Measurements from ENCODE around the gene SAMMSON. TPM values are rescaled to one million over a fixed set of nuclear protein-coding genes. Genes with fewer than 3 reads are reported as not detected.

The SAMMSON gene
- total RNA-seq, 1 experiment from 2014 or later: not detected

DNA sequence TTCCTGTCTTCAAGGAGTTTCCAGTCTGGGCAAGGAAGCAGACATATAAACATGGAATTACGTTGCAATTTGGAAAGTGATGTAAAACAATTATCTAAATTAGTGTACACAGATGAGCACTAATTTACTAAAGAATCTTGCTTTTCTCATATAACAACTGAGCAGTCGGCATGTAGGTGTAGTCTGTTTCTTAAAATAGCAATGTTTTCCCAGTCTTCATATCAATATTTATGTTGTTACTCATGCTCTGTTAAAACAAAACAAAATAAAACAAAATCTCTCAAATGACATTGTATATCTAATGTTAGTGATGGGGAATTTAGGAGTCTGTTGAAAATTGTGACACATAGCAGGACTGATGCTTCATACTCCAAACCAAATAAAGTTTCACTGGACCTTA is 75.6 kb downstream of the SAMMSON start:
- Mint-ChIP-seq H3K27me3 (ENCODE audit: insufficient read depth, unreplicated experiment) (peaks cover 96% of the 10 kb centered on the region), H3K36me3 (ENCODE audit: insufficient read depth, unreplicated experiment) (no peaks in the 10 kb centered on the region), H3K9me3 (ENCODE audit: unreplicated experiment) (no peaks in the 10 kb centered on the region), H3K4me1 (ENCODE audit: insufficient read depth, unreplicated experiment) (no peaks in the 10 kb centered on the region), H3K27ac (ENCODE audit: low read depth, unreplicated experiment) (no peak overlapping the region), H3K4me3 (ENCODE audit: unreplicated experiment) (no peak overlapping the region)
- no peak for DNase-seq (ENCODE audit: unreplicated experiment)
- TF ChIP-seq, protein P1, sequence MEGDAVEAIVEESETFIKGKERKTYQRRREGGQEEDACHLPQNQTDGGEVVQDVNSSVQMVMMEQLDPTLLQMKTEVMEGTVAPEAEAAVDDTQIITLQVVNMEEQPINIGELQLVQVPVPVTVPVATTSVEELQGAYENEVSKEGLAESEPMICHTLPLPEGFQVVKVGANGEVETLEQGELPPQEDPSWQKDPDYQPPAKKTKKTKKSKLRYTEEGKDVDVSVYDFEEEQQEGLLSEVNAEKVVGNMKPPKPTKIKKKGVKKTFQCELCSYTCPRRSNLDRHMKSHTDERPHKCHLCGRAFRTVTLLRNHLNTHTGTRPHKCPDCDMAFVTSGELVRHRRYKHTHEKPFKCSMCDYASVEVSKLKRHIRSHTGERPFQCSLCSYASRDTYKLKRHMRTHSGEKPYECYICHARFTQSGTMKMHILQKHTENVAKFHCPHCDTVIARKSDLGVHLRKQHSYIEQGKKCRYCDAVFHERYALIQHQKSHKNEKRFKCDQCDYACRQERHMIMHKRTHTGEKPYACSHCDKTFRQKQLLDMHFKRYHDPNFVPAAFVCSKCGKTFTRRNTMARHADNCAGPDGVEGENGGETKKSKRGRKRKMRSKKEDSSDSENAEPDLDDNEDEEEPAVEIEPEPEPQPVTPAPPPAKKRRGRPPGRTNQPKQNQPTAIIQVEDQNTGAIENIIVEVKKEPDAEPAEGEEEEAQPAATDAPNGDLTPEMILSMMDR (IDR thresholded peaks at IDR 0.05; ENCODE audit: unreplicated experiment): no peak
- BruUV-seq (replicated peaks): no TSS peak
- CTCF ChIA-PET: interaction anchor here (0.6 to 2.5 kb wide), 3 partner anchors 13 to 284 kb away, joined by 3 to 8 read pairs (median 6); no protein-coding TSS in a partner anchor
- POLR2A ChIA-PET: no interaction called here
- intact Hi-C loops (cut with micrococcal nuclease): no loop called here

DNA sequence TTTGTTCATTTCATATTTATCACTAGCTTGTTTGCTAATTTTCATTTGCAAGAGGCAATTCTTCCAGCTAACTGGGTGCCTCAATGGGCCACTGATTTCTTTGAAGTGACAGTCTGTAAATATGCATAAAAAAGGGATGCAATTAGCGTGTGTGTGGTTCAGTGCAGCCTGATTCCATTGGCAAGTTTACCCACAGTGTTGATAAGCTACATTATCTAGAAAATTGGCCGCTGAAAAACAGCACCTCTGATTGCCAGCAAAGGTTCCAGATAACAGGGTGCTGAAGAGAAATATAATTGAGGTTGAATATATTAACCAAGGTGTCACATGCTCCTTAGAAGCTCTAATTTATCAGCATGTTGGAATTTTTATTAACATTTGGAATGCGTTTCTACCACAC is 76.9 kb downstream of the SAMMSON start:
- no peak for DNase-seq (ENCODE audit: unreplicated experiment)
- Mint-ChIP-seq H3K27ac (ENCODE audit: low read depth, unreplicated experiment) (no peak overlapping the region), H3K4me3 (ENCODE audit: unreplicated experiment) (no peak overlapping the region), H3K27me3 (ENCODE audit: insufficient read depth, unreplicated experiment) (peaks cover 100% of the 10 kb centered on the region), H3K36me3 (ENCODE audit: insufficient read depth, unreplicated experiment) (no peaks in the 10 kb centered on the region), H3K4me1 (ENCODE audit: insufficient read depth, unreplicated experiment) (no peaks in the 10 kb centered on the region), H3K9me3 (ENCODE audit: unreplicated experiment) (no peaks in the 10 kb centered on the region)
- TF ChIP-seq, protein P1 (IDR thresholded peaks at IDR 0.05; ENCODE audit: unreplicated experiment): no peak
- no TSS peak for BruUV-seq (replicated peaks)
- ChIA-PET CTCF (interaction anchor here (0.9 to 2.4 kb wide), 5 partner anchors 11 to 283 kb away, joined by 4 to 7 read pairs (median 5); no protein-coding TSS in a partner anchor), POLR2A (no interaction called here)
- intact Hi-C loops (cut with micrococcal nuclease): no loop called here

DNA sequence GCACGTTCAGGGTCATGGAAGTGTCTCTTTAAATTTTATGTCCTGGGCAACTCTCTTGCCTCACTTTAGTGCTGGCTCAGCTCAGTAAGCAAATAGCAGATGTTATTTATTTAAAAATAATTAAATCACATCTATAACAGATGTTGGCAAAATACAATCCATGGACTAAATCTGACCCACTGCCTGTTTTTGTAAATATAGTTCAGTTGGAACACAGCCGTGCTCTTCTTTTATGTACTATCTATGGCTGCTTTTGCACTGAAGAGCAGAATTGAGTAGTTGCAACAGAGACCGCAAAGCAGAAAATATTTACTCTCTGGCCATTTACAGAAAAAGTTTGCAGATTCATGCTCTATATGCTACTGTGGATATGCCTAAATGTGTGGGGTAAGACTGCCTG is 79.2 kb downstream of the SAMMSON start:
- CTCF ChIA-PET: interaction anchor here (2.4 kb wide), 1 partner anchor 14 kb away, joined by 7 read pairs; no protein-coding TSS in a partner anchor
- no peaks in the 10 kb centered on the region for H3K36me3 Mint-ChIP-seq (ENCODE audit: insufficient read depth, unreplicated experiment)

DNA sequence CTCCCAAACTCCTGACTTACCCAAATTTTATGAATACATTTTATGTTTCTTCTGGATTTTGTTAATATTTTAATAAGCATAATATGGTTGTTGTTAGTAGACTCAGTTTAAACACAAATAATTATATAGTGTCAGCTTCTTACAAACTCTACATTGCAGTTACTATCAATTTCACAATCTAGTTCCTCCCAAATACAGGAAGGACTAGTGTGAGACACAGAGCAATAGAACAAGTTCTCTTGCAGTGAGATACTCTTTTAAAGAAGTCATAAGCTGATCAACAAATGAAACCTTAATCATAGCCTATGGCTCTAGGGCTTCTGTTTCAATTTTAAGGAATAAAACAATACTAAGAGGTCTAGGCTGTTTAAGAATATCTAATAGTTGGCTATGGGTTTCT is 86.1 kb downstream of the SAMMSON start:
- Mint-ChIP-seq H3K4me1 (ENCODE audit: insufficient read depth, unreplicated experiment) (no peaks in the 10 kb centered on the region), H3K4me3 (ENCODE audit: unreplicated experiment) (no peak overlapping the region), H3K27ac (ENCODE audit: low read depth, unreplicated experiment) (no peak overlapping the region), H3K27me3 (ENCODE audit: insufficient read depth, unreplicated experiment) (peaks cover 81% of the 10 kb centered on the region), H3K9me3 (ENCODE audit: unreplicated experiment) (no peaks in the 10 kb centered on the region), H3K36me3 (ENCODE audit: insufficient read depth, unreplicated experiment) (no peaks in the 10 kb centered on the region)
- BruUV-seq (replicated peaks): no TSS peak
- no peak for DNase-seq (ENCODE audit: unreplicated experiment)
- TF ChIP-seq, protein P1 (IDR thresholded peaks at IDR 0.05; ENCODE audit: unreplicated experiment): no peak
- intact Hi-C loops (cut with micrococcal nuclease): no loop called here
- ChIA-PET CTCF (no interaction called here), POLR2A (no interaction called here)

More for the DNA sequence above, 79.2 kb downstream of the SAMMSON start:
- intact Hi-C loops (cut with micrococcal nuclease): no loop called here
- TF ChIP-seq, protein P1 (IDR thresholded peaks at IDR 0.05; ENCODE audit: unreplicated experiment): no peak
- no peak overlapping the region for H3K4me3 Mint-ChIP-seq (ENCODE audit: unreplicated experiment)
- no peaks in the 10 kb centered on the region for H3K9me3 Mint-ChIP-seq (ENCODE audit: unreplicated experiment)
- H3K27ac Mint-ChIP-seq (ENCODE audit: low read depth, unreplicated experiment): no peak overlapping the region
- POLR2A ChIA-PET: no interaction called here
- DNase-seq (ENCODE audit: unreplicated experiment): no peak
- no TSS peak for BruUV-seq (replicated peaks)
- no peaks in the 10 kb centered on the region for H3K4me1 Mint-ChIP-seq (ENCODE audit: insufficient read depth, unreplicated experiment)
- peaks cover 100% of the 10 kb centered on the region for H3K27me3 Mint-ChIP-seq (ENCODE audit: insufficient read depth, unreplicated experiment)

All from MCF 10A (cell line).